ENCODE results near the gene IL12RB1.
A peak's percentile ranks its signal among the peaks of the same experiment; 100 is the strongest.
"Not testable (repeated sequence)": the region's sequence is repeated elsewhere in the genome, so short reads cannot be mapped to it uniquely, and the experiment has no call there.

Gene IL12RB1

DNA sequence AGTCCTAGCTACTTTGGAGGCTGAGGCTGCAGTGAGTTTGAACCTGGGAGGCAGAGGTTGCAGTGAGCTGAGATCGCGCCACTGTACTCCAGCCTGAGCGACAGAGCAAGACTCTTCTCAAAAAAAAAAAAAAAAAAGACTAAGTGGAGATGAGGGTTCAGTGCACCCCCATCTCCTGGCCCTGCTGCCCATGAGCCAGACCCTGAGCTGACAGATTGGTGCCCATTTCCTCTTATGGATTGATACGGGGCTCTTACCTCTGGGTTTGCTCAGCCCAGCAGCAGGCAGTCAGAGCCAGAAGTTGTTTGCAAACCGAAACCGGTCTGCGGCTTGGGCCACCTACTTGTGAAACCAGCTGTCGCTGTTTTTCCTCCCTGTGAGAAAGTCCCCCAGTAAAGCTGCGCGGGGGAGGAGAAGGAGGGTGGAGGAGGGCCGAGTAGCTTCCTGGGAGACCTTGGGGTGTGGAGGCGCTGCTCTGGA is 41.9 kb downstream of the IL12RB1 start:
- DNase-seq, result peak; percentile 94

DNA sequence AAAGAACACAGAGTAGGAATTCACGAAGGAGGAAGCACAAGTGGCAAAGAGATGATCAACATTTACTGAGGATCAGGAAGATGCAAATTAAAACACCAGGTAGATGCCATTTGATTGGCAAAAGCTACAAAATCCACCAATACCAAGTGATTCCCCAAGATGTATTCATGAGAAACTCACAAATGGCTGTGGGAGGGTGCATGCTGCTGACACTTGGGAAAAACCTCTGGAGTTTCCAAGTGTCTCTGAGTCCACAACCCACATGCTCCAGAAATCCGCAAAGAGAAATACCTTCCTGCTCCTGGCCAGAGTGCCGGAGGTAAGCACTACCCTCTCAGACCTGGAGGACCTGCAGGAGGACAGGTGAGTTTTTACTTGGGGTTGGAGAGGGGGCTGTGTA is 43.1 kb downstream of the IL12RB1 start:
- no peak for DNase-seq

- DNase-seq, result no peak
Measured at GRCh38 chr19:18041054-18041453, 45.7 kb downstream of the IL12RB1 start.

DNA sequence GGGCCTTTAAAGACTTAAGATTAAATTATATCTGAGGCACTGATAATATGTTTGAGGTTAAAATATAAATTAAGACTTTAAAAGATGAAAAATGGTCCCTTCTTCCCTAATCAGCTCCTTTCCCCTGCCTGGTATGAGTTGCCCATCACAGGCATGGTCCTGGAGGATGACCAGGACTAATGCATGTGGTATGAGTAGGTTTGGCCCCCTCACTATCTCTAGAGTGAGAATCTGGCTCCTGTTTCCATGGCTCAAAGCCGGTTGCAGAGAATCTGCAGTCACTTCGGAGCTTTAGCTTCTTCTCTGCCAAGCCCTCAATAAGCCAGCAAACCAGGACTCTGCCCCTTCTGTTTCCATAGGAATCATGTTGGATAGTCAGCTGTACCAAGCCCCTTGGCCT is 54.6 kb downstream of the IL12RB1 start:
- DNase-seq, result not testable (repeated sequence)

- DNase-seq, result not testable (repeated sequence)
Measured at GRCh38 chr19:18031401-18031800, 55.3 kb downstream of the IL12RB1 start.

DNA sequence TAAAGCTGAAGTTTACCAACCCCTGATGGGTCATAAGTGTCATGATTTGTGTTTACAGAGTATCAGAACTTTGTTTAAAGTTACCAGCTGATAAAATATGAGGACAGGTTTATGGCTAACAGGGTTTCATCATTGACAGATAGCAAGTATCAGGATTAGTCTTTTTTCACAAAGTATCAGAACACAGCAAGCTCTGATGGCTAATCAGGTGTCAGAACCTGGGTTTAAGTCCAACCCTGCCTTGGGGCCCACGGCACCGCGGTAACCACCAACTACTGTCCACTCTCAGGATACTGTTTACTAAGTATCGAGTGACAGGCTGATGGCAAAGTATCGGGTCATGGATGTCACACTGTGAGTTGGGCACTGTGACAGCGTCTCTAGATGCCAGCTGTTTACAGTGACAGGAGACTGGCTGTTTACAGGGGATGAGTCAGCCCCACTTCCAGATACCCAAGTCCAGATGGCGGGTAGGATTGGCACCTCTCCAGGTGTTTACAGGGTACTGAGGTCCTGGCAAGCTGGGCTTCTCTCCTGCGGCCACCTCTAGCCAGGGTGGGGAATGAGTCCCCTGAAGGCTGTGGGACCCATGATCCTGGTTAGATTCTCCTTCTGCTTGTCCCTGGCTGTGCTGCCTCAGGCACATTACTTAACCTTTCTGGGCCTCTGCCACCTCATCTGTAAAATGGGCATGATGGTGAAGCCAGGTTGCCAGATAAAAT is 57.0 kb downstream of the IL12RB1 start:
- DNase-seq, result no peak

- no peak for DNase-seq
Measured at GRCh38 chr19:18027151-18027550, 59.6 kb downstream of the IL12RB1 start.

- DNase-seq, result peak; percentile 85
Measured at GRCh38 chr19:18023622-18024251, 63.0 kb downstream of the IL12RB1 start.

GRCh38 chr19:18021121-18021755 is 65.5 kb downstream of the IL12RB1 start:
- DNase-seq, result peak; percentile 90

GRCh38 chr19:18020212-18021085 is 66.3 kb downstream of the IL12RB1 start:
- DNase-seq, result no peak

DNA sequence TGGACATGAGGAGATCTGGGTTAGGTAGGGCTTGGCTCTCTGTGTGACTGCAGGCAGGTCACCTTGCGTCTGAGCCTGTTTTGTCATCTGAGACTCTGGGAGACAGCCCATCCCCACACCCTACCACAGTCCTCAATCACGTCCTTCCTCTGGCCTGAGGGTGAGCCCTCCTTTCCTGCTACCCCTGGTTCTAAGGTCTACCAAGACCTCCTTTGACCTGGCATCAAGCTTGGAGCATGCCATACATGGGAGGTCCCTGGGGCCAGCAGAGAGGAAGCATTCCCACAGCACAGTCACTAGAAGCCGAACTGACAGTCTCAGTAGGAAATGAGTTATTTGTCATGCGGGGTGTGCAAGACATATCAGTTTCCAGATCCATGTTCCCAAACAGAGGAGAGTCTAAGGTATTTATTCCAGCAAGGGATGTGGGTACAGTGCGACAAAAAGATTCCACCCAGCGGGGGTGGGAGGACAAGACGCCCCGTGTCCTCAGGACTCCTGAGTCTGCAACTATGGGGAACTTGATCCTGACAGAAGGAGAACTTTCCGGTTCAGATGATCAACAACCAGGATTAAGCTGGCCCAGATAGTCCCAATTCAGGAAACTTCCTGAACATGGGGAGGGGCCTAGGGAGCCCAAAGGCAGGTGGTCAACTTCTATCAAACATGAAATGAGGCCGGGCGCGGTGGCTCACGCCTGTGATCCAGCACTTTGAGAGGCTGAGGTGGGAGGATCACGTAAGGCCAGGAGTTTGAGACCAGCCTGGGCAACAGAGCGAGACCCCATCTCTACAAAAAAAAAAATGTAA is 69.3 kb downstream of the IL12RB1 start:
- DNase-seq, result no peak

GRCh38 chr19:18016209-18016910 is 70.4 kb downstream of the IL12RB1 start:
- no peak for DNase-seq

DNA sequence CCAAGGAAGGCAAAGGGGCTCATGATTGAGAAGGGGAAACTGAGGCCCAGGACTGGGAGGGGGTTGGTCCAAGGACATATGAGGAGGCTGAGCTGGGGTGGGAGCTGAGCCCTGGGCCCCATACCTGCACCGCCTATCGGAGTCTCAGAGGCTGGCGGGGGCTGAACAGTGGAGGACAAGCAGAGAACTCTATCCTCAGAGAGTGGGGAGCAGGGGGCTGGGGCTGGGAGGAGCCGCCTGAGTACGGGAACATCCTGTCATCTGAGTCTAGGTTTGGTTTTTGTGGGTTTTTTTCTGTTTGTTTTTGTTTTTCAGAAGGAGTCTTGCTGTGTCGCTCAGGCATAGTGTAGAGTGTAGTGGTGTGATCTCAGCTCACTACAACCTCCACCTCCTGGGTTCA is 72.5 kb downstream of the IL12RB1 start:
- no peak for DNase-seq

GRCh38 chr19:18013210-18014111 is 73.3 kb downstream of the IL12RB1 start:
- no peak for DNase-seq

DNA sequence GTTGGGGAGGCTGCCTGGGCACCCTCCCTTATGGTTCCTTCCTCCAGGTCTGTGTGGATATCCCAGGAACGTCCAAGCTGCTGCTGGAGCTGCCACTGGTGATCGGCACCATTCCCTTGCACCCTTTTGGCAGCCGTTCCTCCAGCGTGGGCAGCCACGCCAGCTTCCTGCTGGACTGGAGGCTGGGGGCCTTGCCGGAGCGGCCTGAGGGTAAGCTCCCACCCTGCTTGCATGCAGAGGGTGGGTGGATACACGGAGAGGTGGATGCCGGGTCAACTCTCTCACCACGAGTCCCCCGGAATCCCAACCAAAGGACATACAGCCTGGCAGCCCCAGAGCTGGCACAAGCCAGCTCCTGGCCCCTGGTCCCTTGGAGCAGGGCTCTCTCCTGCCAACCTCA is 76.6 kb downstream of the IL12RB1 start:
- no peak for DNase-seq

GRCh38 chr19:18009412-18010066 is 77.2 kb downstream of the IL12RB1 start:
- no peak for DNase-seq

Measured in activated effector memory CD4-positive, alpha-beta T cell treated with anti-CD3 and anti-CD28 coated beads, Interleukin-2, amount 50 U/mL, for 16 hours (primary cell).